IPS-NIHi7 (cell line): Measurements from ENCODE around the gene GALNT18.
A peak's percentile ranks its signal among the peaks of the same experiment; 100 is the strongest.

ENCODE experiments used
- DNase-seq: peaks from one replicate; pipeline ENCODE4 v3.0.0; 2012; ENCODE audit warnings: mixed read lengths; ENCODE audit errors: extremely low spot score

Gene GALNT18

DNA sequence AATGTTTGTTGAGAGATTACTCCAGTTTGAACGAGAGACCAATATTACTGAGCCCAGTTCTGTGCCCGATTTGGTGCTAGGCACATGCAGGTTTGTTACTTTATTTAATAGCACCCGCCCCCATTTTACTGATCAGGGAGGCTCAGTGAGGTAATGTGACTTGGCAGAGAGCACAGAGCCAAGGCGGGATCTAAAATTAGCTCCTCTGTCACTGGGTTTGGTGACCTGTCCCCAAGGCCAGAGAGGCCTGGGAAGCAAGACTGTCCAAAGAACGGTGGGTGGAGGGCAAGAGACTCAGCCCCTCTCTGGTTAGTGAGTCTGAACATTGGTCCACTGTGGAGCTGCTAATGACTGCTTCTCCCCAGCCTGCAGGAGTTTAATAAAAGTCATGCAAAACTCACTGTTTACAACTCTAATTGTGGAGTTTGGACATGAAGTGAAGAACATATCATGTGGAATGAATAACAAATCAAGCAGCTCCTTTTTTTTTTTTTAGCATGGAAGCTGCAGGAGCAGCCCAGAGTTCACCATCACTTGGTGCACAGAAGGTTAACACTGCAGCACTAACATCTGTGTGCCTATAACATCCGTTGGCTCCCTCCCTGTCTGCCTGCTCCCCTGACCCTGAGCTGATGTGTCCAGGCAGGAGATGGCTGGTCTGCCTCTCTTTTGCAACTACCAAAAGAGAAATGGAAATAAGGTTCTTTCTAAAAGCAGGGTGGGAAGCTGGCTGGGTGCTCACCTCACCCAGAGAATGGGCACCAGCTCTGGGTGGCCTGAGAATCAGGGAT lies 307.7 kb downstream of the GALNT18 start:
- DNase-seq = no peak

DNA sequence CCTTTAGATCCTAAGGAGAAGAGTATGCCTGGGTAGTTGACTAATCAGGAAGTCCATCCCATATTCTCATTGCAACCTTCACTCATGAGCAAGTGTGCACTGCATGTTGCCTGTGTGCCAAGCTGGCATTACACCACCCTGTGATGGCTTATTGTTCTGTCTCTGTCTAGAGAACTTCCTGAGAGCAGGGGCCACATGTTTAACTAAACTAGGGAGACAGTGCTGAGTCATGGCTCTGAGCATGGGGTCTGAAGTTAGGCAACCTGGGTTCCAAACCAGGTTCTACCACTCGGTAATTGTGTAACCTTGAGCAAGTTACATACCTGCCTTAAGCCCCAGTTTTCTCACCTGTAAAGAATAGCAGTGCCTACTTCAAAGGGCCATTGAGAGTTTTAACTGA lies 308.4 kb downstream of the GALNT18 start:
- no peak for DNase-seq

DNA sequence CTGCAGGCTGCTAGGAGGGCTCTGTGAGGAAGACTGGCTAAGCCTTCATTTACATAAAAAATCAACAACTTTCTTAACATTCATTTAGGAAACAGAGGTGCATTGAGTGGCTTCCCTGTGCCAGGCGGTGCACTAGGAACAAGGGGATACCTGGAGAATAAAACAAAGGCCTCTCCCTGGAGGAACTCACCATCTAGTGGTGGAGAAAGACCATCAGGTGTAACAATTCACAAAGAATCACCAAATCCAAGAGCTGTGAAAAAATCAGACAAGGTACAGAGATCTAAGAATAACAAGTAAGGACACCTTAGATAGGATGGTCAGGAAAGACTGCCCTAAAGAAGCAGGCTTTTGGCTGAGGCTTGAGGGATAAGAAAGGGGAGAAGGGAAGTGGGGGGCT lies 309.1 kb downstream of the GALNT18 start:
- DNase-seq = peak; percentile 37

- DNase-seq = no peak
These were observed 310.6 kb downstream of the GALNT18 start for GRCh38 chr11:11311169-11311568.

DNA sequence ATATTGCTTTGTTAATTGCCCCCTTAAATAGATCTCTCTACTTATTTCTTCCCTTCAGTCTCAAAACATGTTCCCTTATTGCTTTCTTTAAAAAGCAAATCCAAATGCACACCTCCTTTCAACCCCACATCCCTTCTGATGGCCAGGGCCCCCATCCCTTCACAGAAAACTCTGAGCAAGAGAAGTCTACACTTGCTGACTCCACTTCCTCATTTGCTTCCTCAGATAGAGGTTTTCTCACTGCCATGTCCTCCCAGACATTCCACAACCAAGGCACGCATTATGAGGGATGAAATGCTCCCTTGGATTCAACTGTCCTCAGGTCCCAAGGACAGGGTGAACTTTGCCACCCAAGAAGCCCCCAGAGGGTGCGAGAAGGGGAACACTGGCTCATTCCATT lies 311.9 kb downstream of the GALNT18 start:
- no peak for DNase-seq

DNA sequence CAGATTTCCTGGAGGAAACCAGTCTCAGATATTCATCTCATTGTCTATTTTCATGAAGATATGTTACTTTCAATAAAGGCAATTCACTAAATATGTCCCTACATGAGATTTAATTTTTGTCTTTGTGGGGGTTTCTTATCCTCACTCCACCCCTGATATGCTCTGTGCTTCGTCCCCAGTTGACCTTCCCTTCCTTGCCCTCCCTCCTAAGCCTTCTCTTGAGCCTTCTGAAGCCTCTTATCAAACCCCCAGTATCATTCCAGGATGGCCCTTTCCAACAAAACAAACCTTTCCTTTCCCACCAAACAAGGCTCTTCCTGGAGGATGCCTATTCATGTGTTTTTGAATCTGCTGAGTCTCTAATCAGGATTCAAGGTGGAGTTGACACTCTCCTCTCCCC lies 313.6 kb downstream of the GALNT18 start:
- no peak for DNase-seq

DNA sequence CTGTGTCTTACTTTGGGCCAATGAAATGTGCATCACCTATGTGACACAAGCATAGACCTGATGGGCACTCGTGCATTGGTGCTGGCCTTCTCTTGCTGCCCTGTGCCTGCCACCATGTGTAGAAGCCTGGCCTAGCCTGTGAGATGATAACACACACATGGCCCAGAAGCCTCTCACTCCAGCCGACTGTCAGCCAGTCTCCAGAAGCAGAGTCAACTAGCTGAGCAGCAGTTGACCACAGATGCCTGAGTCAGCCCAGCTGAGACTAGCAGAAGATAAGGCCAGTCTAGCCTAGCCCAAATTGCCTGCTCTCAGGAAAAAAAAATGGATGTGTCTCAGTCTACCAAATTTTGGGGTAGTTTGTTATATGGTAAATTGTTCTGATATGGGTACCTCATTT lies 314.9 kb downstream of the GALNT18 start:
- no peak for DNase-seq

- no peak for DNase-seq
These were observed 317.3 kb downstream of the GALNT18 start for GRCh38 chr11:11304550-11304949.

- DNase-seq = no peak
These were observed 319.2 kb downstream of the GALNT18 start for GRCh38 chr11:11302565-11302964.

GRCh38 chr11:11301212-11301611 lies 320.6 kb downstream of the GALNT18 start:
- no peak for DNase-seq

- DNase-seq = no peak
These were observed 324.2 kb downstream of the GALNT18 start for GRCh38 chr11:11297578-11297977.

DNA sequence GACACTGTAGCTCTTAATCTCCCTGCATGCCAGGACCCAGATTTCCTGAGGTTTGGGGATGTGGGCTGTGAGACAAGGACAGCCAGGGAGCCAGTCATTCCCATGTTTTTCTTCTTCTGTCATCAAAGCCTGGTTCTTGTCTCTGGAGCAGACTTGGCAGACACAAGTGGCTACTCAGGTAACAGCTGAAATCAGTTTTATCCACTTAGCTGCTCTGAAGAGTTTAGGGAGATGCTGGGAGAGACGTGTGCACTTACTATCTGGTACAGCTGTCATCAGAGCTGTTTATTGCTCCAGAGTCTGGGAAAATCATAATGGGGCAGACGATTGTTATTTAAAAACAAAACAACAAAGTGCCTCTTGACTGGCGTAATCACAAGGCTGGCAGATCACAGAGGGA lies 325.4 kb downstream of the GALNT18 start:
- DNase-seq = no peak

DNA sequence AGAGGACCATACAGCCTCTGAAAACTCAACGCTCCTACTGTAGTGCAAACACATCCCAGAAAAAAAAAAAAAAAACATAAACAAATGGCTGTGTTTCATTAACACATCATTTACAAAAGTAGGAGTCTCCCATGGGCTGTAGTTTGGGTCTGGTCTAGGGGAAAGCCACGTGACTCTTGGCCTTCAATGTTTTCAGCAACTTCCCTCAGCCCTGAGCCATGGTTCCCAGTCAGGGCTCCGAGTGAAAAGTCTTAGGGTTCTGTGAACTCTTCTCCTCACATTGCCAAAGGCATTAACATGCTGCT lies 327.3 kb downstream of the GALNT18 start:
- DNase-seq = no peak

DNA sequence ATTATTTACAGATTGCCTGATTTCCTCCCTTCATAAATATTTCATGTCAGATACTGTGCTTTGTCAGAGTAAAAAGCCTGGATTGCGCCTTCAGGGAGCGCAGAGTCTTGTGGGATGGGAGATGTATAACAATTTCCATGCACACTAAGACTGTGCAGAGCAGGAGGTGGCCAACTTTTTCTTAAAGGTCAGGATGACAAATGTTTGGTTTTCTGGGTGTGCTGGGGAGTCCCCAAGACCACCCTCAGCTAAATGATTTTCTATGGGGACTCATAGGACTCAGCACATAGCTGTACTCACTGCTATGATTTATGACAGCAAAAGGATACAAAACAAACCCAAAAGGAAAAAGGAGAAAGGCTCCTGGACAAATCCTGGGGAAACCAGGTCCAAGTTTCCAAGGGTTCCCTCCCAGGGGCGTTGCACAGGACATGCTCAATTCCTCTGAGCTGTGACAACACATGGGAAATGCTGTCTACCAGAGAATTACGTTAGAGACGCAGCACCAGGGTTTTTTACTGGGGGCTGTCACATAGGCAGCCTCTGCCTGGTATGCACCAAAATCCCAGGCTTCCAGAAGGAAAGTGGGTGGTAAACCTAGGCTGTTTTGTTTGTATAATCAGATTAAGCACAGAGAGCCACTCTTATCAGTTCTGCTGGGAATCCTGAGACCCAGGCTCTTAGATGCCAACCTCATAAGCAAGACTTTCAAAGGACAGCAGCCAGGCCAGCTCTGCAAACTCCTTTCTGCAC lies 327.8 kb downstream of the GALNT18 start:
- DNase-seq = no peak

GRCh38 chr11:11292839-11293238 lies 329.0 kb downstream of the GALNT18 start:
- no peak for DNase-seq

- no peak for DNase-seq
These were observed 330.5 kb downstream of the GALNT18 start for GRCh38 chr11:11291041-11292015.

GRCh38 chr11:11290354-11290753 lies 331.5 kb downstream of the GALNT18 start:
- no peak for DNase-seq

GRCh38 chr11:11289669-11290068 lies 332.1 kb downstream of the GALNT18 start:
- no peak for DNase-seq

DNA sequence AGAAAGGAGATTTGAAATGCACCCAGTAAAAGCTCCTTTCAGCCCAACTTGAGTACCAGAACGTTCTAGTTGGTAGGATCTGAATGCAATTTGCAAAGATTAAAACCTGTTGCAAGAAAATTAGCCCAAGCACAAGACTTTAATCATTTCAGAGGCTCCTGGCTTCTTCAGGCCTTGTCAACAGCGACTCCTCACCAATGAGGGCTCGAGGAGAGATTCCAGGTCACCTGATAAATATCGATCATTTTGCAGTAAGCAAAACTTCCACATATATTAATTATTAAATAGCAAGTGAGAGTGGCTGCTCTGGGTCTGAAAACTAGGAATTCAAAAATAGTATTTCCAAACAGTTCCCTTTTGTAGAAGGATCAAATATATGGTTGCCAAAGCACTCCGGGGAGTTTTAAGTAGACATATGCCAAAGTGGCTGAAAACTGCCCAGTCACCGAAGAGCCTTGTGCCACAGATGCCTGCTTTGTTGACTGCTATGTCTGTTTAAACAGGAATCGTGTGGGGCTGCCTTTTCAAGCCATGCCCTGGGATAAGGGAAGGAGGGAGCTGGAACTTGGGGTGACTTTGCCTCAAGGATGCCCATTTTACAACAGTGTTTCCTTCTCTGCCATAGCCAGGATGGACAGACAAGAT lies 332.7 kb downstream of the GALNT18 start:
- DNase-seq = no peak

DNA sequence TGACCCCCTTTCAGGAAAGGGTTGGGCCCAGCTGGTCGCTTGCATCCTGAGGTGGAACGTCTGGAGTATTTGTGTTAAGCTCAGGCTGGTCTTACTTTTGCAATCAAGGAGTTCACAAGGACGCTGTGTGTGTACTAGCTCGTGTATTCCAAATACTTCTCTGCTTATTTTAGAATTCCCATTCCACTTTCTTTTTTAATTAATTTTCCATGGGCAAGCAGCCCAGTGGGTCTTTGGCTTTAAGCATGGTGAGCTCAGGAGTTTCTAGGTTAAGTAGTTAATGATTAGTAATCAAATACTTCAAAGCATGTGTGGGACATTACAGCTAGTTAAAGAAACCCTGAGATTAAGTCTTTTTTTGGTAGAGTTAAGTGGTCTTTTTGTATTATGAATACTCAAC lies 337.3 kb downstream of the GALNT18 start:
- DNase-seq = no peak

DNA sequence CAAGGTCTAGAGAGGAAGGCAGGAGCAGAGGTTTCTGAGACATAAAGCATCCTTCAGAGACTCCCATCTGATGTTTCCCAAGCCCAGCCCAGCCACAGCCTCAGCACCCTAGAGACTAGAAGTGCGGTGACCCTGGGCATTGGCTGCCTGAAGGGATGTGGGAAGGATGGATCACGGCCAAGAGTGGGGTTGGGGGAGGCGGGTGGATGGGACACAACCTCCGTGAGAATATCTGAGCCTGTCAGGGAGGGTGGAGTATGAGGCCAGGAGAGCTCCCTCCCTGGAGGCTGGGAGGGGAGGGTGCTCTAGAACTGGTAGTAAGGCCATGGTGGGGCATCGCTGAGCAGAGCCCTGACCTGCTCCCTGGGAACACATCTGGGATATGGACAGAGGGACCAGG lies 340.2 kb downstream of the GALNT18 start:
- no peak for DNase-seq

- DNase-seq = no peak
These were observed 341.0 kb downstream of the GALNT18 start for GRCh38 chr11:11280826-11281225.
